Hepatocyte (in vitro differentiated cells): ENCODE measurements around the gene MADD. TPM values are rescaled to one million over a fixed set of nuclear protein-coding genes. Genes with fewer than 3 reads are reported as not detected.

ENCODE experiments used
- DNase-seq: peaks from one replicate; pipeline ENCODE4 v3.0.0-alpha.2; 2016; ENCODE audit warnings: low spot score
- H2AFZ ChIP-seq: fragments of 200-600 bp; sonication (generic); 2 replicates; pipeline ENCODE4 v1.6.0; 2016; ENCODE audit warnings: antibody characterized with exemption, mild to moderate bottlenecking
- H3K27ac ChIP-seq: fragments of 200-600 bp; sonication (generic); 2 replicates; pipeline ENCODE4 v1.5.1; 2016; ENCODE audit warnings: mild to moderate bottlenecking
- H3K27me3 ChIP-seq: fragments of 200-600 bp; sonication (generic); 2 replicates; pipeline ENCODE4 v1.6.1; 2016
- H3K36me3 ChIP-seq: fragments of 200-600 bp; sonication (generic); replicated peaks from 2 replicates; pipeline ENCODE4 v1.5.1; 2016; ENCODE audit warnings: low read depth; ENCODE audit not compliant: insufficient read depth
- H3K4me1 ChIP-seq: fragments of 200-600 bp; sonication (generic); 2 replicates; pipeline ENCODE4 v1.5.1; 2016; ENCODE audit warnings: mild to moderate bottlenecking, moderate library complexity; ENCODE audit not compliant: insufficient read depth
- H3K4me2 ChIP-seq: fragments of 200-600 bp; sonication (generic); 2 replicates; pipeline ENCODE4 v1.6.0; 2016
- H3K4me3 ChIP-seq: fragments of 200-600 bp; sonication (generic); 2 replicates; pipeline ENCODE4 v1.5.1; 2016; ENCODE audit warnings: mild to moderate bottlenecking
- H3K79me2 ChIP-seq: fragments of 200-600 bp; sonication (generic); 2 replicates; pipeline ENCODE4 v1.6.0; 2017; ENCODE audit warnings: mild to moderate bottlenecking
- H3K9me2 ChIP-seq: fragments of 200-600 bp; sonication (generic); replicated peaks from 2 replicates; pipeline ENCODE4 v1.6.0; 2017; ENCODE audit warnings: mild to moderate bottlenecking; ENCODE audit not compliant: insufficient read depth
- H3K9me3 ChIP-seq: fragments of 200-600 bp; sonication (generic); 2 replicates; pipeline ENCODE4 v1.5.1; 2016; ENCODE audit warnings: low read depth, mild to moderate bottlenecking
- H4K20me1 ChIP-seq: fragments of 200-600 bp; sonication (generic); 2 replicates; pipeline ENCODE4 v1.6.0; 2016; ENCODE audit warnings: mild to moderate bottlenecking; ENCODE audit not compliant: insufficient read depth, poor library complexity, severe bottlenecking
- EZH2 ChIP-seq: fragments of 200-600 bp; sonication (generic); IDR thresholded peaks from 2 replicates; pipeline ENCODE4 v1.6.1; 2016; ENCODE audit warnings: antibody characterized with exemption, mild to moderate bottlenecking, borderline replicate concordance
- EZH2phosphoT487 ChIP-seq: fragments of 200-600 bp; sonication (generic); IDR thresholded peaks from one replicate; pipeline ENCODE4 v1.6.1; 2018; ENCODE audit warnings: antibody characterized with exemption, mild to moderate bottlenecking, low read depth, moderate library complexity; ENCODE audit not compliant: unreplicated experiment, severe bottlenecking
- WGBS: methylation state at CpG from one replicate; pipeline ENCODE4 v1.1.6; 2016; ENCODE audit warnings: low lambda C conversion rate; ENCODE audit errors: missing lambda C conversion rate; 5-methylcytosine and 5-hydroxymethylcytosine counted together
- polyA plus RNA-seq: library from polyadenylated mRNA; unstranded; fragments of >200 nt; fragmentation: Nextera tagmentation; extraction: Ambion mirVana; gene quantifications from 2 replicates; pipeline ENCODE4 v1.2.1, GENCODE V29; 2016
- total RNA-seq: library from RNA; depleted of rRNA; stranded (reverse); fragments of >200 nt; gene quantifications from 2 replicates; pipeline ENCODE4 v1.2.3, GENCODE V29; 2014
- TF ChIP-seq, protein P1 (sequence below): fragments of 200-600 bp; sonication (generic); IDR thresholded peaks from 2 replicates; pipeline ENCODE4 v1.5.1; 2016; ENCODE audit warnings: antibody characterized with exemption, mild to moderate bottlenecking; ENCODE audit not compliant: poor library complexity

MADD gene
- total and polyA plus RNA-seq, 2 experiments from 2014 or later: 17.6 to 19.1 TPM

DNA sequence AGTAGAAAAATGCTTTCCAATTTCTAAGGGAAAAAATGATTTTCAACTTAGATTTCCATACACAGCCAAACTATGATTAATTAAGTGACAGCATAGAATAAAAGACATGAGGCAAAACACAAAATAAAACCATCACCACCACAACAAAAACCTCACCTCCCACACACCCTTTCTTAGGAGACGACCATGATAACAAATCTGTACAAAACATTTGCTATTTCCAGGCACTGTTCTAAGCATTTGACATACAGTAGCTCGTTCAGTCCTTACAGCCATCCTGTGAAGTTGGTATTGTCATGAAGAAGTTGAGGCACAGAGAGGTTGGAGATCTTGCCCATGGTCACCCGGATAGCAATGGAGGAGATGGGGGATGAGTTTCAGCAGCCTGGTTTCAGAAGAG is 99.7 kb downstream of the MADD start:
- WGBS: 75% methylated on average over 3 of the region's 3 CpGs

DNA sequence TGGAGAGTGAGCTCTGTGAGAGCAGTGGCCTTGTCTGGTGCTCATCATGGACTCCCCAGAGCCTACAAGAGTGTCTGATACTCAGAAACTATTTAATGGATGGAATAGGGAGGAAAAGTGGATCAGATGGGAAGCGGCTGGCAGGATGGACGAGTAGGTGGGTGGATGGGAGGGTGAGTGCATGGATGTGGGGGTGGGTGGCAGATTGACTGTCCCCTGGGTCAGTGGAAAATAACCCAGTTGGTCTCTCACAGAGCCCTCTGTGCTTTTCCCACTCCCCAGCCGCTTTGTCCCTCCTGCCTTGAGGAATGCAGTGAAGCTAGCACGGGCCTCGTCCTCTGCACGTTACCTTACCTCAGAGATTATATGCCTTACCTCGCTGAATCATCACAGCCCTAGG is 102.5 kb downstream of the MADD start:
- Histone ChIP-seq H3K27ac (no peak overlapping the region), H2AFZ (no peak overlapping the region), H3K4me2 (no peak overlapping the region), H3K79me2 (no peaks in the 10 kb centered on the region), H3K36me3 (no peaks in the 10 kb centered on the region), H3K9me2 (no peaks in the 10 kb centered on the region), H3K27me3 (no peaks in the 10 kb centered on the region), H4K20me1 (no peaks in the 10 kb centered on the region), H3K4me1 (no peaks in the 10 kb centered on the region), H3K9me3 (no peaks in the 10 kb centered on the region), H3K4me3 (no peak overlapping the region)
- TF ChIP-seq EZH2phosphoT487 (no peak), EZH2 (no peak)
- TF ChIP-seq, protein P1, sequence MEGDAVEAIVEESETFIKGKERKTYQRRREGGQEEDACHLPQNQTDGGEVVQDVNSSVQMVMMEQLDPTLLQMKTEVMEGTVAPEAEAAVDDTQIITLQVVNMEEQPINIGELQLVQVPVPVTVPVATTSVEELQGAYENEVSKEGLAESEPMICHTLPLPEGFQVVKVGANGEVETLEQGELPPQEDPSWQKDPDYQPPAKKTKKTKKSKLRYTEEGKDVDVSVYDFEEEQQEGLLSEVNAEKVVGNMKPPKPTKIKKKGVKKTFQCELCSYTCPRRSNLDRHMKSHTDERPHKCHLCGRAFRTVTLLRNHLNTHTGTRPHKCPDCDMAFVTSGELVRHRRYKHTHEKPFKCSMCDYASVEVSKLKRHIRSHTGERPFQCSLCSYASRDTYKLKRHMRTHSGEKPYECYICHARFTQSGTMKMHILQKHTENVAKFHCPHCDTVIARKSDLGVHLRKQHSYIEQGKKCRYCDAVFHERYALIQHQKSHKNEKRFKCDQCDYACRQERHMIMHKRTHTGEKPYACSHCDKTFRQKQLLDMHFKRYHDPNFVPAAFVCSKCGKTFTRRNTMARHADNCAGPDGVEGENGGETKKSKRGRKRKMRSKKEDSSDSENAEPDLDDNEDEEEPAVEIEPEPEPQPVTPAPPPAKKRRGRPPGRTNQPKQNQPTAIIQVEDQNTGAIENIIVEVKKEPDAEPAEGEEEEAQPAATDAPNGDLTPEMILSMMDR: no peak
- 76% methylated on average over 7 of the region's 7 CpGs for WGBS
- DNase-seq: peak; percentile 7

More for the DNA sequence above, 99.7 kb downstream of the MADD start:
- Histone ChIP-seq H3K4me1 (no peaks in the 10 kb centered on the region), H4K20me1 (no peaks in the 10 kb centered on the region), H2AFZ (no peak overlapping the region), H3K27me3 (no peaks in the 10 kb centered on the region), H3K4me3 (no peak overlapping the region), H3K4me2 (no peak overlapping the region), H3K27ac (no peak overlapping the region), H3K9me2 (no peaks in the 10 kb centered on the region), H3K79me2 (no peaks in the 10 kb centered on the region), H3K9me3 (no peaks in the 10 kb centered on the region), H3K36me3 (no peaks in the 10 kb centered on the region)
- no peak for DNase-seq
- TF ChIP-seq EZH2: no peak
- no peak for TF ChIP-seq EZH2phosphoT487
- TF ChIP-seq, protein P1: no peak

DNA sequence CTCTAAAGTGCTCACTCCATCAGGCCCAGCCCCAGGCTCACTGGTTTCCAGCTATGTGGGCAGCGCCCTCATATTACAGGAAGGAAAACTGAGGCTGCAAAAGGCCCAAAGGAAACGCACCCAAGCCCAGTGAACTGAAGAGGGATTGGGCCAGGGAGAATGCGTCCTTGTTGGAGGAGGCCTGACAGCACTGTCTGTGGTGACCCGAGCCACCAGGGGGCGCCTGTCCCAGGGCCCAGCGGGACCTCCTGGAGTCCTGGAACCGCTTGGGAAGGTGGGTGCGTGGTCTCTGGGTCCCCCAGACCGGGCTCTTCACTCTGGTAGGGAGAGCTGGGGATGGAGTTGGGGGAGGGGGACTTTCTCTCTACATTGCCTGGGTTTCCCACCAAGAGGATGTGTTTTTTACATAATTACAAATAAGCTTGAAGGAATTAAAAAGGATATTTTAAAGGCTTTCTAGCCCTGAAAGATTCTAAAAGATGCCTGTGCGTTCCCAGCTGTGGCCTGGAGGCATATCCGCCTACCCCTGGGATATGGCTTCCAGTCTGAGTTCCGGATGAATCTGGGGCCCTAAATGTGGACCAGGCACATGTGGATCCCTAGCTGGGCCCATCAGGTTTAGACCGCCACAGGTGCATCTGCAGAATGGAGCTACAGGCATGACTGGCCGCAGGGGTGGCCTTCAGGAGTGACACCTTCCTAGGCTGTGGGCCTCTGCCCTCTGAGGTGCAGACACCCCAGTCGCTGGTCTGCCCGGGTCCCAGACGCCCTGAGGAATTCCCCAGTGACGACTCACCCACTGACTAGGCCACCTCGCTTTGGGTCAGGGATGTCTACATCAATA is 104.2 kb downstream of the MADD start:
- no peaks in the 10 kb centered on the region for H3K36me3 ChIP-seq
- H3K4me3 ChIP-seq: no peak overlapping the region
- no peak overlapping the region for H3K27ac ChIP-seq
- H4K20me1 ChIP-seq: no peaks in the 10 kb centered on the region
- no peak for TF ChIP-seq EZH2
- TF ChIP-seq, protein P1: peak; percentile 95
- no peak overlapping the region for H2AFZ ChIP-seq
- WGBS: 43% methylated on average over 19 of the region's 19 CpGs
- no peak overlapping the region for H3K4me2 ChIP-seq
- no peaks in the 10 kb centered on the region for H3K4me1 ChIP-seq
- H3K27me3 ChIP-seq: no peaks in the 10 kb centered on the region
- H3K9me3 ChIP-seq: no peaks in the 10 kb centered on the region
- no peaks in the 10 kb centered on the region for H3K9me2 ChIP-seq
- H3K79me2 ChIP-seq: no peaks in the 10 kb centered on the region
- DNase-seq: peak; percentile 88
